GM12878 (cell line): ENCODE measurements around the gene DPP4.

Experiments
- ASH2L ChIP-seq: fragments of 300-600, 200-600 bp; sonication (generic); IDR thresholded peaks from 2 replicates; pipeline ENCODE4 v1.6.1; 2017; ENCODE audit warnings: low read depth, mild to moderate bottlenecking, borderline replicate concordance
- ETV6 ChIP-seq, 2 experiments: fragments of 450-650 bp in 1 of 2; IDR thresholded peaks in 1 of 2; conservative IDR thresholded peaks in 1 of 2; 2 replicates each; pipeline ENCODE4 v1.6.1; 2014; ENCODE audit warnings: antibody characterized with exemption in 1 of 2, borderline replicate concordance in 1 of 2, low read depth in 1 of 2, mild to moderate bottlenecking in 1 of 2, moderate library complexity in 1 of 2
- EZH2 ChIP-seq: IDR thresholded peaks from 2 replicates; pipeline ENCODE4 v1.6.1; 2012; ENCODE audit warnings: low read depth, mild to moderate bottlenecking, control low read depth, inconsistent platforms, low read length, borderline replicate concordance; ENCODE audit not compliant: control insufficient read depth
- HDAC6 ChIP-seq: fragments of 200-600 bp; sonication (generic); IDR thresholded peaks from one replicate; pipeline ENCODE4 v1.8.0; 2017; ENCODE audit warnings: antibody characterized with exemption; ENCODE audit not compliant: unreplicated experiment
- NR2F1 ChIP-seq: fragments of 450-650 bp; conservative IDR thresholded peaks from 2 replicates; pipeline ENCODE4 v1.6.1; 2017; ENCODE audit warnings: mild to moderate bottlenecking
- RAD21 ChIP-seq: IDR thresholded peaks from 2 replicates; pipeline ENCODE4 v1.6.1; 2011; ENCODE audit warnings: mild to moderate bottlenecking, low read depth, low read length, moderate library complexity; ENCODE audit not compliant: insufficient read depth
- TCF7 ChIP-seq: IDR thresholded peaks from 2 replicates; pipeline ENCODE4 v1.6.1; 2014; ENCODE audit warnings: antibody characterized with exemption, borderline replicate concordance
- ZBED1 ChIP-seq: IDR thresholded peaks from 2 replicates; pipeline ENCODE4 v1.6.1; 2016; ENCODE audit warnings: borderline replicate concordance
- TF ChIP-seq, protein P1 (sequence below), 3 experiments: IDR thresholded peaks in 2 of 3; conservative IDR thresholded peaks in 1 of 3; 2 replicates each; pipeline ENCODE4 v1.5.1; 2011; ENCODE audit warnings: low read depth in 3 of 3, low read length in 3 of 3, mild to moderate bottlenecking in 3 of 3, control low read depth in 2 of 3, moderate library complexity in 2 of 3, inconsistent platforms in 1 of 3, mixed read lengths in 1 of 3; ENCODE audit not compliant: control insufficient read depth in 2 of 3, insufficient read depth in 1 of 3; ENCODE audit errors: extremely low read depth in 1 of 3

GRCh38 chr2:162000431-162000830 lies 73.6 kb downstream of the DPP4 start:
- TF ChIP-seq TCF7: no peak
- TF ChIP-seq RAD21: no peak
- TF ChIP-seq ASH2L: no peak
- no peak for TF ChIP-seq HDAC6
- TF ChIP-seq, protein P1, sequence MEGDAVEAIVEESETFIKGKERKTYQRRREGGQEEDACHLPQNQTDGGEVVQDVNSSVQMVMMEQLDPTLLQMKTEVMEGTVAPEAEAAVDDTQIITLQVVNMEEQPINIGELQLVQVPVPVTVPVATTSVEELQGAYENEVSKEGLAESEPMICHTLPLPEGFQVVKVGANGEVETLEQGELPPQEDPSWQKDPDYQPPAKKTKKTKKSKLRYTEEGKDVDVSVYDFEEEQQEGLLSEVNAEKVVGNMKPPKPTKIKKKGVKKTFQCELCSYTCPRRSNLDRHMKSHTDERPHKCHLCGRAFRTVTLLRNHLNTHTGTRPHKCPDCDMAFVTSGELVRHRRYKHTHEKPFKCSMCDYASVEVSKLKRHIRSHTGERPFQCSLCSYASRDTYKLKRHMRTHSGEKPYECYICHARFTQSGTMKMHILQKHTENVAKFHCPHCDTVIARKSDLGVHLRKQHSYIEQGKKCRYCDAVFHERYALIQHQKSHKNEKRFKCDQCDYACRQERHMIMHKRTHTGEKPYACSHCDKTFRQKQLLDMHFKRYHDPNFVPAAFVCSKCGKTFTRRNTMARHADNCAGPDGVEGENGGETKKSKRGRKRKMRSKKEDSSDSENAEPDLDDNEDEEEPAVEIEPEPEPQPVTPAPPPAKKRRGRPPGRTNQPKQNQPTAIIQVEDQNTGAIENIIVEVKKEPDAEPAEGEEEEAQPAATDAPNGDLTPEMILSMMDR (IDR thresholded peaks at IDR 0.05 in 2 of 3, conservative IDR thresholded peaks at IDR 0.05 in 1 of 3; ENCODE audit: control insufficient read depth in 2 of 3, extremely low read depth in 1 of 3, insufficient read depth in 1 of 3, low read depth in 3 of 3, low read length in 3 of 3): no peak
- no peak for TF ChIP-seq ZBED1
- no peak for TF ChIP-seq ETV6 (conservative IDR thresholded peaks at IDR 0.05 in 1 of 2, IDR thresholded peaks at IDR 0.05 in 1 of 2; ENCODE audit: borderline replicate concordance in 1 of 2, low read depth in 1 of 2)
- TF ChIP-seq NR2F1: no peak
- no peak for TF ChIP-seq EZH2
